ENCODE measurements around the gene XRCC3.

- no peak for TF ChIP-seq POLR2A (IDR thresholded peaks at IDR 0.05)
- TF ChIP-seq, protein P1, sequence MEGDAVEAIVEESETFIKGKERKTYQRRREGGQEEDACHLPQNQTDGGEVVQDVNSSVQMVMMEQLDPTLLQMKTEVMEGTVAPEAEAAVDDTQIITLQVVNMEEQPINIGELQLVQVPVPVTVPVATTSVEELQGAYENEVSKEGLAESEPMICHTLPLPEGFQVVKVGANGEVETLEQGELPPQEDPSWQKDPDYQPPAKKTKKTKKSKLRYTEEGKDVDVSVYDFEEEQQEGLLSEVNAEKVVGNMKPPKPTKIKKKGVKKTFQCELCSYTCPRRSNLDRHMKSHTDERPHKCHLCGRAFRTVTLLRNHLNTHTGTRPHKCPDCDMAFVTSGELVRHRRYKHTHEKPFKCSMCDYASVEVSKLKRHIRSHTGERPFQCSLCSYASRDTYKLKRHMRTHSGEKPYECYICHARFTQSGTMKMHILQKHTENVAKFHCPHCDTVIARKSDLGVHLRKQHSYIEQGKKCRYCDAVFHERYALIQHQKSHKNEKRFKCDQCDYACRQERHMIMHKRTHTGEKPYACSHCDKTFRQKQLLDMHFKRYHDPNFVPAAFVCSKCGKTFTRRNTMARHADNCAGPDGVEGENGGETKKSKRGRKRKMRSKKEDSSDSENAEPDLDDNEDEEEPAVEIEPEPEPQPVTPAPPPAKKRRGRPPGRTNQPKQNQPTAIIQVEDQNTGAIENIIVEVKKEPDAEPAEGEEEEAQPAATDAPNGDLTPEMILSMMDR (IDR thresholded peaks at IDR 0.05): no peak
Observed at GRCh38 chr14:103727313-103727980, 12.2 kb upstream of the XRCC3 start.

All from vagina (tissue), 2 donors.